Heart right ventricle (tissue), 16 donors: Measurements from ENCODE around the gene FGD4. TPM values are rescaled to one million over a fixed set of nuclear protein-coding genes. Genes with fewer than 3 reads are reported as not detected.

Experiments used
- ATAC-seq, 8 donors: fragments of 200-7000 bp; cut with Tn5 transposase; one replicate each; pipeline ENCODE4 v1.9.1; 2020; ENCODE audit warnings: mild to moderate bottlenecking in 8 of 8, moderate library complexity in 8 of 8, moderate number of reproducible peaks in 1 of 8
- DNase-seq, 2 donors: peaks; one replicate each; pipeline ENCODE4 v3.0.0-alpha.2; 2020
- H3K27ac ChIP-seq, 10 donors: fragments of 200-600 bp; sonication (generic) in 2 of 10; one replicate each; pipeline versions ENCODE4 v1.5.0 to v1.8.0; 2020 to 2022; ENCODE audit warnings: mild to moderate bottlenecking in 3 of 10
- H3K27me3 ChIP-seq, 7 donors: fragments of 200-600 bp; one replicate each; pipeline ENCODE4 v1.8.0; 2021 to 2022; ENCODE audit warnings: mild to moderate bottlenecking in 2 of 7
- H3K36me3 ChIP-seq, 9 donors: fragments of 200-600 bp; sonication (generic) in 1 of 9; one replicate each; pipeline versions ENCODE4 v1.5.0 to v1.8.0; 2020 to 2022; ENCODE audit warnings: mild to moderate bottlenecking in 2 of 9
- H3K4me1 ChIP-seq, 9 donors: fragments of 200-600 bp; sonication (generic) in 1 of 9; one replicate each; pipeline versions ENCODE4 v1.5.0 to v1.8.0; 2020 to 2022; ENCODE audit warnings: mild to moderate bottlenecking in 4 of 9
- H3K4me3 ChIP-seq, 10 donors: fragments of 200-600 bp; sonication (generic) in 2 of 10; one replicate each; pipeline versions ENCODE4 v1.5.0 to v1.8.0; 2020 to 2022; ENCODE audit warnings: mild to moderate bottlenecking in 7 of 10, moderate library complexity in 2 of 10
- H3K9me3 ChIP-seq, 11 donors: fragments of 200-600 bp in 10 of 11; sonication (generic) in 2 of 11; one replicate each; pipeline versions ENCODE4 v1.5.0 to v1.8.0; 2013 to 2022; ENCODE audit warnings: mild to moderate bottlenecking in 2 of 11, control low read depth in 1 of 11, moderate library complexity in 1 of 11
- CTCF ChIP-seq, 9 donors: fragments of 200-600 bp; sonication (generic) in 2 of 9; IDR thresholded peaks; one replicate each; pipeline versions ENCODE4 v1.5.0 to v1.8.0; 2021 to 2022; ENCODE audit warnings: antibody characterized with exemption in 9 of 9, mild to moderate bottlenecking in 5 of 9, moderate library complexity in 1 of 9
- WGBS, 2 donors: extraction: QIAGEN DNeasy Blood & Tissue Kit; methylation state at CpG; one replicate each; pipeline ENCODE4 v1.1.7; 2013; ENCODE audit warnings: inconsistent platforms in 1 of 2; 5-methylcytosine and 5-hydroxymethylcytosine counted together
- intact Hi-C, 10 donors: fragments of 100-400 bp; cut with DNase I; formaldehyde crosslinking; loops; one replicate each; pipeline versions ENCODE4 v1.11.1 to v1.14.2; 2022
- polyA plus RNA-seq, 2 donors: library from polyadenylated mRNA; stranded (reverse); fragments of 200-250 nt; gene quantifications; one replicate each; pipeline ENCODE4 v1.2.3, GENCODE V29; 2013
- total RNA-seq, 10 donors: library from RNA; stranded (reverse); fragmentation: NEBNext Ultra II Directional in 3 of 10; extraction: Animal tissue kit (Norgen Biotek cat#: 25700) in 3 of 10; gene quantifications; one replicate each; pipeline versions ENCODE4 v1.2.1 to v1.2.4, GENCODE V29; 2021 to 2023
- donor health status: Arrhythmogenic right ventricular cardiomyopathy.
- donor health status: ischemic (EF 13 %, LVEDD 7.1; RV severe dilation, severe dysfunction).
- donor health status: healthy with polysubstance abuse.
- donor health status: DM: no; HTN: yes; CAD: no.
- donor health status: DM: no; HTN: no; CAD: no.
- donor health status: ischemic (EF 25% LVEDD 6.9; RV normal size, moderate dysfunction).
- donor health status: ischemic (EF 25% LVEDD 5.7; RV mildly dilated, moderate dysfunction).
- donor health status: healthy.
- donor health status: DM: yes; HTN: yes; CAD: no.
- donor health status: Ischemic cardiomyopathy.
- donor health status: ischemic (EF 35%, LVEDD 5.7; RV mildly dilated, moderate dysfunction).
- donor health status: nonischemic (EF 11% LVEDD 7.7; RV severe dilation, severe dysfunction).
- donor health status: DM: yes; HTN: yes; CAD: no.
- donor health status: PGD.
- donor health status: ischemic (EF 29% LVEDD 5.4; RV normal size, mild dysfunction).
- donor health status: nonischemic (EF 23%, LVEDD 6.1; RV moderate dilation, normal function).

Gene FGD4
- total and polyA plus RNA-seq, 12 donors = 2.6 to 36.9 (median 25.5) TPM

GRCh38 chr12:32535288-32535999 is 136.1 kb downstream of the FGD4 start:
- Histone ChIP-seq H3K27ac (peak overlapping the region; percentile 62 to 89 (median 75)), H3K4me3 (peak overlapping the region in 9 of 10 donors; percentile 33 to 62 (median 56)), H3K36me3 (no peaks in the 10 kb centered on the region), H3K27me3 (no peaks in the 10 kb centered on the region), H3K9me3 (no peaks in the 10 kb centered on the region), H3K4me1 (peaks cover 0 to 74% (median 59%) of the 10 kb centered on the region in 9 donors)
- ATAC-seq (peak; percentile 85 to 97 (median 93)), DNase-seq (peak; percentile 85 to 88)
- intact Hi-C loops = loop anchor here in 1 of 10 donors (5.0 kb wide), 1 partner anchor 78 kb away; no protein-coding TSS in a partner anchor
- WGBS, 2 donors = 0 to 2% methylated on average over 6 of the region's 6 CpGs
- TF ChIP-seq CTCF (IDR thresholded peaks at IDR 0.05) = no peak

GRCh38 chr12:32536000-32536345 is 136.6 kb downstream of the FGD4 start:
- DNase-seq (no peak), ATAC-seq (no peak)
- Histone ChIP-seq H3K4me1 (peaks cover 3 to 79% (median 64%) of the 10 kb centered on the region in 9 donors), H3K9me3 (no peaks in the 10 kb centered on the region), H3K36me3 (no peaks in the 10 kb centered on the region), H3K27ac (peak overlapping the region; percentile 62 to 89 (median 75)), H3K27me3 (no peaks in the 10 kb centered on the region), H3K4me3 (peak overlapping the region in 9 of 10 donors; percentile 33 to 62 (median 56))
- no peak for TF ChIP-seq CTCF (IDR thresholded peaks at IDR 0.05)
- intact Hi-C loops = loop anchor here in 1 of 10 donors (5.0 kb wide), 1 partner anchor 79 kb away; no protein-coding TSS in a partner anchor
- 56 to 59% methylated on average over 1 of the region's 1 CpG for WGBS, 2 donors

- Histone ChIP-seq H3K36me3 (no peaks in the 10 kb centered on the region), H3K9me3 (no peaks in the 10 kb centered on the region), H3K4me3 (no peak overlapping the region), H3K27me3 (no peaks in the 10 kb centered on the region), H3K4me1 (peaks cover 24 to 85% (median 71%) of the 10 kb centered on the region in 9 donors), H3K27ac (peak overlapping the region in 8 of 10 donors; percentile 8 to 78 (median 56))
- WGBS, 2 donors = 30 to 46% methylated on average over 3 of the region's 3 CpGs
- intact Hi-C loops = loop anchor here in 1 of 10 donors (10.0 kb wide), 1 partner anchor 77 kb away; no protein-coding TSS in a partner anchor
- ATAC-seq = peak in 5 of 8 donors; percentile 20 to 43 (median 33)
- TF ChIP-seq CTCF (IDR thresholded peaks at IDR 0.05) = no peak
- DNase-seq = no peak
Measured at GRCh38 chr12:32541754-32542374, 142.5 kb downstream of the FGD4 start.

GRCh38 chr12:32542428-32543229 is 143.3 kb downstream of the FGD4 start:
- no peaks in the 10 kb centered on the region for H3K9me3 ChIP-seq
- H3K36me3 ChIP-seq = no peaks in the 10 kb centered on the region
- DNase-seq = no peak
- no peak overlapping the region for H3K4me3 ChIP-seq
- peaks cover 24 to 84% (median 71%) of the 10 kb centered on the region in 9 donors for H3K4me1 ChIP-seq
- peak in 3 of 9 donors; percentile 24 to 34 (median 31) for TF ChIP-seq CTCF (IDR thresholded peaks at IDR 0.05)
- intact Hi-C loops = loop anchor here in 1 of 10 donors (10.0 kb wide), 1 partner anchor 78 kb away; no protein-coding TSS in a partner anchor
- H3K27me3 ChIP-seq = no peaks in the 10 kb centered on the region
- H3K27ac ChIP-seq = peak overlapping the region in 7 of 10 donors; percentile 31 to 78 (median 56)
- no peak for ATAC-seq
- 73 to 81% methylated on average over 6 of the region's 6 CpGs for WGBS, 2 donors
